PC-9 (cell line): ENCODE data around the gene NT5DC1. TPM values are rescaled to one million over a fixed set of nuclear protein-coding genes. Genes with fewer than 3 reads are reported as not detected.

Source experiments
- BruUV-seq: library from RNA; stranded (reverse); fragments of 400-500 nt; replicated peaks from 2 replicates; lab custom pipeline; 2021; lab: Mats Ljungman, UMichigan
- CTCF ChIA-PET: fragments of 300-600 bp; sonication (Branson Sonifier 250); formaldehyde crosslinking; loops from one replicate; lab custom pipeline; 2022; ENCODE audit warnings: antibody characterized with exemption; lab: Charles Lee
- POLR2A ChIA-PET: fragments of 300-600 bp; sonication (Branson Sonifier 250); formaldehyde crosslinking; loops from one replicate; lab custom pipeline; 2022; ENCODE audit warnings: antibody characterized with exemption; ENCODE audit not compliant: unreplicated experiment; lab: Charles Lee
- DNase-seq, 2 experiments: peaks; one replicate each; pipeline versions ENCODE4 v3.0.0 to v3.0.0-alpha.2; 2015 to 2022; ENCODE audit warnings: mixed read lengths in 1 of 2
- H2AFZ ChIP-seq: fragments of 200-600 bp; sonication (generic); 2 replicates; pipeline ENCODE4 v1.8.1; 2017; ENCODE audit warnings: antibody characterized with exemption
- H3F3A ChIP-seq: fragments of 200-600 bp; sonication (generic); 2 replicates; pipeline ENCODE4 v1.8.1; 2017; ENCODE audit warnings: antibody characterized with exemption, mild to moderate bottlenecking, low read depth; ENCODE audit not compliant: insufficient read depth
- H3K27ac ChIP-seq: fragments of 200-600 bp; sonication (generic); 2 replicates; pipeline ENCODE4 v1.6.1; 2016; ENCODE audit warnings: mixed run types
- H3K27me3 ChIP-seq: fragments of 200-600 bp; sonication (generic); 2 replicates; pipeline ENCODE4 v1.6.1; 2016; ENCODE audit warnings: low read depth, mixed run types; ENCODE audit not compliant: insufficient read depth
- H3K36me3 ChIP-seq: fragments of 200-600 bp; sonication (generic); 2 replicates; pipeline ENCODE4 v1.6.1; 2016; ENCODE audit warnings: low read depth, mixed run types
- H3K4me1 ChIP-seq: fragments of 200-600 bp; sonication (generic); replicated peaks from 2 replicates; pipeline ENCODE4 v1.6.1; 2016; ENCODE audit warnings: mixed run types; ENCODE audit not compliant: insufficient read depth
- H3K4me2 ChIP-seq: fragments of 200-600 bp; sonication (generic); 2 replicates; pipeline ENCODE4 v1.6.1; 2017; ENCODE audit warnings: mixed run types
- H3K4me3 ChIP-seq: fragments of 200-600 bp; sonication (generic); 2 replicates; pipeline ENCODE4 v1.6.1; 2016; ENCODE audit warnings: mixed run types
- H3K79me2 ChIP-seq: fragments of 200-600 bp; sonication (generic); 2 replicates; pipeline ENCODE4 v1.6.1; 2017; ENCODE audit warnings: low read depth, mixed run types
- H3K9me2 ChIP-seq: fragments of 200-600 bp; sonication (generic); 2 replicates; pipeline ENCODE4 v1.8.1; 2017; ENCODE audit warnings: mild to moderate bottlenecking; ENCODE audit not compliant: insufficient read depth
- H3K9me3 ChIP-seq: fragments of 200-600 bp; sonication (generic); 2 replicates; pipeline ENCODE4 v1.8.1; 2016; ENCODE audit warnings: low read depth; ENCODE audit not compliant: insufficient read depth
- H4K20me1 ChIP-seq: fragments of 200-600 bp; sonication (generic); 2 replicates; pipeline ENCODE4 v1.8.1; 2017; ENCODE audit not compliant: insufficient read depth
- CTCF ChIP-seq: fragments of 200-600 bp; sonication (generic); conservative IDR thresholded peaks from 2 replicates; pipeline ENCODE4 v1.6.1; 2017; ENCODE audit warnings: mixed run types, antibody characterized with exemption, mild to moderate bottlenecking, moderate library complexity
- EZH2 ChIP-seq: fragments of 200-600 bp; sonication (generic); IDR thresholded peaks from 2 replicates; pipeline ENCODE4 v1.8.0; 2017; ENCODE audit warnings: antibody characterized with exemption, low read depth
- intact Hi-C: fragments of 100-400 bp; cut with micrococcal nuclease; formaldehyde crosslinking; loops from one replicate; pipeline ENCODE4 v1.10.0; 2022; ENCODE audit not compliant: unreplicated experiment
- total RNA-seq: library from RNA; stranded (reverse); gene quantifications from 2 replicates; pipeline ENCODE4 v1.2.3, GENCODE V29; 2021

NT5DC1 gene
- total RNA-seq, 1 experiment from 2014 or later, result 33.5 TPM

- H3K4me1 ChIP-seq, result no peaks in the 10 kb centered on the region
- no peaks in the 10 kb centered on the region for H3K9me3 ChIP-seq
- CTCF ChIA-PET, result no interaction called here
- no peak for DNase-seq
- H3F3A ChIP-seq, result no peaks in the 10 kb centered on the region
- intact Hi-C loops, result no loop called here
- no peaks in the 10 kb centered on the region for H3K36me3 ChIP-seq
- no peaks in the 10 kb centered on the region for H3K9me2 ChIP-seq
- no peak overlapping the region for H3K27ac ChIP-seq
- H4K20me1 ChIP-seq, result no peaks in the 10 kb centered on the region
- POLR2A ChIA-PET, result no interaction called here
- no peak overlapping the region for H2AFZ ChIP-seq
- TF ChIP-seq EZH2 (no peak), CTCF (no peak)
- no peak overlapping the region for H3K4me3 ChIP-seq
- no peaks in the 10 kb centered on the region for H3K27me3 ChIP-seq
- H3K4me2 ChIP-seq, result no peak overlapping the region
- BruUV-seq, result no TSS peak
- no peaks in the 10 kb centered on the region for H3K79me2 ChIP-seq
Observed at GRCh38 chr6:116291701-116292396, 191.2 kb downstream of the NT5DC1 start.

GRCh38 chr6:116292553-116292952, 191.9 kb downstream of the NT5DC1 start:
- H4K20me1 ChIP-seq, result no peaks in the 10 kb centered on the region
- TF ChIP-seq EZH2 (no peak), CTCF (no peak)
- no peaks in the 10 kb centered on the region for H3K9me2 ChIP-seq
- H3K27ac ChIP-seq, result no peak overlapping the region
- ChIA-PET POLR2A (no interaction called here), CTCF (no interaction called here)
- no peak overlapping the region for H3K4me3 ChIP-seq
- DNase-seq, result no peak
- H3F3A ChIP-seq, result no peaks in the 10 kb centered on the region
- no peaks in the 10 kb centered on the region for H3K79me2 ChIP-seq
- intact Hi-C loops, result no loop called here
- no TSS peak for BruUV-seq
- H2AFZ ChIP-seq, result no peak overlapping the region
- no peaks in the 10 kb centered on the region for H3K9me3 ChIP-seq
- no peak overlapping the region for H3K4me2 ChIP-seq
- H3K36me3 ChIP-seq, result no peaks in the 10 kb centered on the region
- H3K27me3 ChIP-seq, result no peaks in the 10 kb centered on the region
- H3K4me1 ChIP-seq, result no peaks in the 10 kb centered on the region

GRCh38 chr6:116298273-116298672, 197.6 kb downstream of the NT5DC1 start:
- no peaks in the 10 kb centered on the region for H3K9me2 ChIP-seq
- H3K27ac ChIP-seq, result no peak overlapping the region
- no peak for TF ChIP-seq EZH2
- no peak for TF ChIP-seq CTCF
- no peaks in the 10 kb centered on the region for H3K79me2 ChIP-seq
- POLR2A ChIA-PET, result no interaction called here
- no peaks in the 10 kb centered on the region for H3K27me3 ChIP-seq
- no peaks in the 10 kb centered on the region; the same call in 1 of the 2 replicates for H3K9me3 ChIP-seq
- H3F3A ChIP-seq, result no peaks in the 10 kb centered on the region
- intact Hi-C loops, result no loop called here
- CTCF ChIA-PET, result interaction anchor here (0.7 kb wide), 1 partner anchor 123 kb away, joined by 4 read pairs; no protein-coding TSS in a partner anchor
- BruUV-seq, result no TSS peak
- no peaks in the 10 kb centered on the region for H3K4me1 ChIP-seq
- H3K4me2 ChIP-seq, result no peak overlapping the region
- no peak for DNase-seq
- no peak overlapping the region for H3K4me3 ChIP-seq
- no peak overlapping the region for H2AFZ ChIP-seq
- H4K20me1 ChIP-seq, result no peaks in the 10 kb centered on the region
- no peaks in the 10 kb centered on the region for H3K36me3 ChIP-seq
